ENCODE results near the gene NFKBIE.

DNA sequence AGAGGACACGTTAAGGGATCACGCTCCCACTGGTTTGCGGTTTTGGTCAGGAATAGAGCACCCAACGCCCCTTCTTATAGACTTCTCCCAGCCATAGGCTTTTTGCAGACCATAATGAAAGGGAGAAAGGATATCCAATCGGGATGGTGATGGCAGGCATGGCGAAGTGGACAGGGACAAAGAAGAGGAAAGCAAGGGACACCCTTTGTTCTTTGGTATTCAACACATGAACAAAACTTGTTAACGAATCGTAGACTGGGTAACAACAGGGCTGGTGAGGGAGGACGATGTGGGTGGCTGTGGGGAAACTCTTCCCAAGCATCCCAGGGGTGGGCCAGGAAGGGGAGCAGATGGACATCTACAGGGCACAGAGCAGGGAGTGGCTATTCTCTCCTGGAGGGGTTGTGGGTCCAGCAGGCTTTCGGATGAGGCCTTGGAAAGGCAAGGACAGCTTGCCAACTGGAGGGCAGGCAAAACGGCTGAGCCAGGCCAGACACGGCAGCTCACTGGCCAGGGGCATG, 19.9 kb downstream of the NFKBIE start:
- TF ChIP-seq, protein P1, sequence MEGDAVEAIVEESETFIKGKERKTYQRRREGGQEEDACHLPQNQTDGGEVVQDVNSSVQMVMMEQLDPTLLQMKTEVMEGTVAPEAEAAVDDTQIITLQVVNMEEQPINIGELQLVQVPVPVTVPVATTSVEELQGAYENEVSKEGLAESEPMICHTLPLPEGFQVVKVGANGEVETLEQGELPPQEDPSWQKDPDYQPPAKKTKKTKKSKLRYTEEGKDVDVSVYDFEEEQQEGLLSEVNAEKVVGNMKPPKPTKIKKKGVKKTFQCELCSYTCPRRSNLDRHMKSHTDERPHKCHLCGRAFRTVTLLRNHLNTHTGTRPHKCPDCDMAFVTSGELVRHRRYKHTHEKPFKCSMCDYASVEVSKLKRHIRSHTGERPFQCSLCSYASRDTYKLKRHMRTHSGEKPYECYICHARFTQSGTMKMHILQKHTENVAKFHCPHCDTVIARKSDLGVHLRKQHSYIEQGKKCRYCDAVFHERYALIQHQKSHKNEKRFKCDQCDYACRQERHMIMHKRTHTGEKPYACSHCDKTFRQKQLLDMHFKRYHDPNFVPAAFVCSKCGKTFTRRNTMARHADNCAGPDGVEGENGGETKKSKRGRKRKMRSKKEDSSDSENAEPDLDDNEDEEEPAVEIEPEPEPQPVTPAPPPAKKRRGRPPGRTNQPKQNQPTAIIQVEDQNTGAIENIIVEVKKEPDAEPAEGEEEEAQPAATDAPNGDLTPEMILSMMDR (optimal IDR thresholded peaks at IDR 0.05 in 1 of 3, IDR thresholded peaks at IDR 0.05 in 1 of 3, conservative IDR thresholded peaks at IDR 0.05 in 1 of 3; ENCODE audit: extremely low read depth in 1 of 3, insufficient read depth in 2 of 3, low read length in 3 of 3), result no peak
- TF ChIP-seq EZH2 (IDR thresholded peaks at IDR 0.05; ENCODE audit: low read length), result no peak
